GM23338 (cell line): ENCODE results near the gene AP1M1.

Source experiments
- EZH2 ChIP-seq: fragments of 200-600 bp; sonication (generic); IDR thresholded peaks from one replicate; pipeline ENCODE4 v1.8.0; 2017; ENCODE audit warnings: antibody characterized with exemption, mild to moderate bottlenecking, low read depth; ENCODE audit not compliant: unreplicated experiment
- EZH2phosphoT487 ChIP-seq: fragments of 200-600 bp; sonication (generic); IDR thresholded peaks from one replicate; pipeline ENCODE4 v1.8.1; 2018; ENCODE audit warnings: antibody characterized with exemption; ENCODE audit not compliant: unreplicated experiment
- JUNB ChIP-seq: IDR thresholded peaks from one replicate; pipeline ENCODE4 v1.6.1; 2016; ENCODE audit warnings: antibody characterized with exemption; ENCODE audit not compliant: unreplicated experiment
- NANOG ChIP-seq: IDR thresholded peaks from 2 replicates; pipeline ENCODE4 v1.6.1; 2016; ENCODE audit warnings: antibody characterized with exemption, borderline replicate concordance
- POLR2AphosphoS5 ChIP-seq: IDR thresholded peaks from 2 replicates; pipeline ENCODE4 v1.6.1; 2016; ENCODE audit warnings: antibody characterized with exemption, low read depth
- TF ChIP-seq, protein P1 (sequence below), 2 experiments: fragments of 200-600 bp in 1 of 2; sonication (generic) in 1 of 2; conservative IDR thresholded peaks; 2 replicates each; pipeline versions ENCODE4 v1.5.1 to v1.6.1; 2016 to 2017; ENCODE audit warnings: antibody characterized with exemption in 2 of 2, low read depth in 2 of 2, mild to moderate bottlenecking in 2 of 2, moderate library complexity in 1 of 2
- TF ChIP-seq, protein P2 (sequence below): IDR thresholded peaks from one replicate; pipeline ENCODE4 v1.6.1; 2018; ENCODE audit warnings: antibody characterized with exemption; ENCODE audit not compliant: unreplicated experiment

DNA sequence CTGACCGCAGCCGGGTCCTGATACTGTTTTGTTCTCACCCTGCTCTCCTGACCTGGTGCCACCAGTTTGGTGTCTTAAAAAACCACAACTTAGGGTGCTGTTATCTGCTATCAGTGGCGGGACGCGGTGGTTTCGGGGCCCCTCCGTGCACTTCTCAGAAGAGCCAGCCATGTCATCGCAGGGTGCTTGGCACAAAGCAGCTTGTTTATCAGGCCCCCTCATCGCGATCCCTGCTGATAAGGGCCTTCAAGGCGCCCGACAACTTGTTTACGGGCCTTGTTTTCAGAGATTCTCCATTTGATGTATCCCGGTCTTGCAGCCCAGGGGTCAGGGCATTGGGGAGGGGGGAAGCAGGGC lies 68.9 kb downstream of the AP1M1 start:
- TF ChIP-seq, protein P1, sequence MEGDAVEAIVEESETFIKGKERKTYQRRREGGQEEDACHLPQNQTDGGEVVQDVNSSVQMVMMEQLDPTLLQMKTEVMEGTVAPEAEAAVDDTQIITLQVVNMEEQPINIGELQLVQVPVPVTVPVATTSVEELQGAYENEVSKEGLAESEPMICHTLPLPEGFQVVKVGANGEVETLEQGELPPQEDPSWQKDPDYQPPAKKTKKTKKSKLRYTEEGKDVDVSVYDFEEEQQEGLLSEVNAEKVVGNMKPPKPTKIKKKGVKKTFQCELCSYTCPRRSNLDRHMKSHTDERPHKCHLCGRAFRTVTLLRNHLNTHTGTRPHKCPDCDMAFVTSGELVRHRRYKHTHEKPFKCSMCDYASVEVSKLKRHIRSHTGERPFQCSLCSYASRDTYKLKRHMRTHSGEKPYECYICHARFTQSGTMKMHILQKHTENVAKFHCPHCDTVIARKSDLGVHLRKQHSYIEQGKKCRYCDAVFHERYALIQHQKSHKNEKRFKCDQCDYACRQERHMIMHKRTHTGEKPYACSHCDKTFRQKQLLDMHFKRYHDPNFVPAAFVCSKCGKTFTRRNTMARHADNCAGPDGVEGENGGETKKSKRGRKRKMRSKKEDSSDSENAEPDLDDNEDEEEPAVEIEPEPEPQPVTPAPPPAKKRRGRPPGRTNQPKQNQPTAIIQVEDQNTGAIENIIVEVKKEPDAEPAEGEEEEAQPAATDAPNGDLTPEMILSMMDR (conservative IDR thresholded peaks at IDR 0.05; ENCODE audit: low read depth in 2 of 2) = no peak
- TF ChIP-seq EZH2 = no peak
- no peak for TF ChIP-seq POLR2AphosphoS5
- TF ChIP-seq NANOG = no peak
- TF ChIP-seq EZH2phosphoT487 = no peak
- TF ChIP-seq, protein P2, sequence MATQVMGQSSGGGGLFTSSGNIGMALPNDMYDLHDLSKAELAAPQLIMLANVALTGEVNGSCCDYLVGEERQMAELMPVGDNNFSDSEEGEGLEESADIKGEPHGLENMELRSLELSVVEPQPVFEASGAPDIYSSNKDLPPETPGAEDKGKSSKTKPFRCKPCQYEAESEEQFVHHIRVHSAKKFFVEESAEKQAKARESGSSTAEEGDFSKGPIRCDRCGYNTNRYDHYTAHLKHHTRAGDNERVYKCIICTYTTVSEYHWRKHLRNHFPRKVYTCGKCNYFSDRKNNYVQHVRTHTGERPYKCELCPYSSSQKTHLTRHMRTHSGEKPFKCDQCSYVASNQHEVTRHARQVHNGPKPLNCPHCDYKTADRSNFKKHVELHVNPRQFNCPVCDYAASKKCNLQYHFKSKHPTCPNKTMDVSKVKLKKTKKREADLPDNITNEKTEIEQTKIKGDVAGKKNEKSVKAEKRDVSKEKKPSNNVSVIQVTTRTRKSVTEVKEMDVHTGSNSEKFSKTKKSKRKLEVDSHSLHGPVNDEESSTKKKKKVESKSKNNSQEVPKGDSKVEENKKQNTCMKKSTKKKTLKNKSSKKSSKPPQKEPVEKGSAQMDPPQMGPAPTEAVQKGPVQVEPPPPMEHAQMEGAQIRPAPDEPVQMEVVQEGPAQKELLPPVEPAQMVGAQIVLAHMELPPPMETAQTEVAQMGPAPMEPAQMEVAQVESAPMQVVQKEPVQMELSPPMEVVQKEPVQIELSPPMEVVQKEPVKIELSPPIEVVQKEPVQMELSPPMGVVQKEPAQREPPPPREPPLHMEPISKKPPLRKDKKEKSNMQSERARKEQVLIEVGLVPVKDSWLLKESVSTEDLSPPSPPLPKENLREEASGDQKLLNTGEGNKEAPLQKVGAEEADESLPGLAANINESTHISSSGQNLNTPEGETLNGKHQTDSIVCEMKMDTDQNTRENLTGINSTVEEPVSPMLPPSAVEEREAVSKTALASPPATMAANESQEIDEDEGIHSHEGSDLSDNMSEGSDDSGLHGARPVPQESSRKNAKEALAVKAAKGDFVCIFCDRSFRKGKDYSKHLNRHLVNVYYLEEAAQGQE = no peak
- no peak for TF ChIP-seq JUNB
